Hepatocyte (in vitro differentiated cells): ENCODE data around the gene MYO3B.

Experiments
- CTCF ChIP-seq: fragments of 200-600 bp; sonication (generic); IDR thresholded peaks from 2 replicates; pipeline ENCODE4 v1.5.1; 2016; ENCODE audit warnings: antibody characterized with exemption, mild to moderate bottlenecking; ENCODE audit not compliant: poor library complexity
- EZH2 ChIP-seq: fragments of 200-600 bp; sonication (generic); IDR thresholded peaks from 2 replicates; pipeline ENCODE4 v1.6.1; 2016; ENCODE audit warnings: antibody characterized with exemption, mild to moderate bottlenecking, borderline replicate concordance
- EZH2phosphoT487 ChIP-seq: fragments of 200-600 bp; sonication (generic); IDR thresholded peaks from one replicate; pipeline ENCODE4 v1.6.1; 2018; ENCODE audit warnings: antibody characterized with exemption, mild to moderate bottlenecking, low read depth, moderate library complexity; ENCODE audit not compliant: unreplicated experiment, severe bottlenecking

DNA sequence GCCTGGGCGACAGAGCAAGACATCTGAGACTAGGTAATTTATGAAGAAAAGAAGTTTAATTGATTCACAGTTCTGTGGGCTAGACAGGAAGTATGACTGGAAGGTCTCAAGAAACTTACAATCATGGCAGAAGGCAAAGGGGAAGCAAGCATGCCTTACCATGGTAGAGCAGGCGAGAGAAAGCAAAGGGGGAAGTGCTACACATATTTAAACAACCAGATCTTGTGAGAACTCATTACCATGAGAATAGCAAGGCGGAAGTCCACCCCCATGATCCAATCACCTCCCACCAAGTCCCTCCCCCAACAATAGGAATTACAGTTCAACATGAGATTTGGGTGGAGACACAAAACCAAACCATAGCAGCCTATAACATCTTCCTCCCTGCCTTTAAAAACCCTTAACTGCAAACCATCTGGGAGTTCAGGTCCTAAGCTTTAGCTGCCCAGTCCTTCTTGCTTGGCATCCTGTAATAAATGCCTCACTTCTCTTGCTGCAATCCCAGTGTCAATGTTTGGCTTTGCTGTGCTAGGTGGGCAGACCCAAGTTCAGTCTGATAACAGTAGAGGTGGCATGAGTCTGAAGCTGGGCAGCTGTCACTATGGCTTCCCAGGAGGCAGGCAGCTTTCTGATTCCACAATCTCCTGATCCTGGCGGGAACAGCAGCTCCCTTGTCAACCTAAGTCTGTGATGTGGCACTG, 526.0 kb downstream of the MYO3B start:
- no peak for TF ChIP-seq CTCF
- no peak for TF ChIP-seq EZH2
- no peak for TF ChIP-seq EZH2phosphoT487
